Panc1 (cell line): ENCODE results near the gene GRIN3B. TPM values are rescaled to one million over a fixed set of nuclear protein-coding genes. Genes with fewer than 3 reads are reported as not detected.

ENCODE experiments used
- ATAC-seq: fragments of 200-7000 bp; cut with Tn5 transposase; 2 replicates; pipeline ENCODE4 v1.9.1; 2020; ENCODE audit warnings: mild to moderate bottlenecking, moderate library complexity
- BruUV-seq: library from RNA; stranded (reverse); fragments of 400-500 nt; replicated peaks from 2 replicates; lab custom pipeline; 2021; lab: Mats Ljungman, UMichigan
- CTCF ChIA-PET: fragments of 300-600 bp; sonication (Branson Sonifier 250); formaldehyde crosslinking; loops from one replicate; lab custom pipeline; 2022; ENCODE audit warnings: antibody characterized with exemption; lab: Charles Lee
- POLR2A ChIA-PET: fragments of 300-600 bp; sonication (Branson Sonifier 250); formaldehyde crosslinking; loops from one replicate; lab custom pipeline; 2022; ENCODE audit warnings: antibody characterized with exemption; lab: Charles Lee
- DNase-seq: peaks from one replicate; pipeline ENCODE4 v3.0.0-alpha.2; 2010; ENCODE audit warnings: low read depth, low spot score
- H3K27ac ChIP-seq: 2 replicates; pipeline ENCODE4 v1.5.1; 2011; ENCODE audit warnings: mild to moderate bottlenecking, low read length, inconsistent platforms
- H3K27me3 ChIP-seq: fragments of 200-500 bp; sonication (Bioruptor generic); 2 replicates; pipeline ENCODE4 v1.6.0; 2014; ENCODE audit warnings: low read length, inconsistent platforms; ENCODE audit not compliant: control insufficient read depth, insufficient read depth
- H3K36me3 ChIP-seq: fragments of 200-500 bp; sonication (Bioruptor generic); 2 replicates; pipeline ENCODE4 v1.5.1; 2014; ENCODE audit warnings: inconsistent platforms, mild to moderate bottlenecking, low read length, moderate library complexity; ENCODE audit not compliant: control insufficient read depth, insufficient read depth
- H3K4me1 ChIP-seq: 2 replicates; pipeline ENCODE4 v1.5.1; 2011; ENCODE audit warnings: inconsistent platforms, mild to moderate bottlenecking, low read length, moderate library complexity; ENCODE audit not compliant: control insufficient read depth, insufficient read depth
- H3K4me3 ChIP-seq, 2 experiments: 2 replicates each; pipeline ENCODE4 v1.5.1; 2011 to 2012; ENCODE audit warnings: low read depth in 2 of 2, low read length in 2 of 2, mild to moderate bottlenecking in 2 of 2, inconsistent platforms in 1 of 2, moderate library complexity in 1 of 2
- H3K9me3 ChIP-seq: fragments of 200-500 bp; sonication (Bioruptor generic); 2 replicates; pipeline ENCODE4 v1.5.1; 2014; ENCODE audit warnings: low read depth, mild to moderate bottlenecking, inconsistent platforms, low read length, moderate library complexity; ENCODE audit not compliant: control insufficient read depth, insufficient read depth
- CTCF ChIP-seq: fragments of 450-650 bp; IDR thresholded peaks from 2 replicates; pipeline ENCODE4 v1.5.1; 2017; ENCODE audit warnings: mild to moderate bottlenecking
- POLR2AphosphoS5 ChIP-seq: IDR thresholded peaks from 2 replicates; pipeline ENCODE4 v1.6.1; 2012; ENCODE audit warnings: mild to moderate bottlenecking, low read depth, low read length, moderate library complexity
- SIN3A ChIP-seq: IDR thresholded peaks from 2 replicates; pipeline ENCODE4 v1.6.1; 2012; ENCODE audit warnings: low read depth, mild to moderate bottlenecking, low read length, moderate library complexity, borderline replicate concordance; ENCODE audit not compliant: insufficient read depth
- TCF7L2 ChIP-seq: IDR thresholded peaks from 2 replicates; pipeline ENCODE4 v1.6.1; 2011; ENCODE audit warnings: mild to moderate bottlenecking, low read depth, low read length, inconsistent platforms
- in situ Hi-C: cut with HindIII; loops from 2 replicates; pipeline ENCODE4 v1.10.0; 2016; ENCODE audit warnings: low sequenced_read_pairs, low pct_unique_long_range_greater_than_20kb
- intact Hi-C: fragments of 100-400 bp; cut with micrococcal nuclease; formaldehyde crosslinking; loops from one replicate; pipeline ENCODE4 v1.10.0; 2022; ENCODE audit not compliant: unreplicated experiment
- total RNA-seq: library from RNA; stranded (reverse); gene quantifications from one replicate; pipeline ENCODE4 v1.2.1, GENCODE V29; 2021; ENCODE audit not compliant: unreplicated experiment
- TF ChIP-seq, protein P1 (sequence below), 2 experiments: IDR thresholded peaks; 2 replicates each; pipeline ENCODE4 v1.6.1; 2011 to 2012; ENCODE audit warnings: low read depth in 2 of 2, control low read depth in 1 of 2, low read length in 1 of 2, mild to moderate bottlenecking in 1 of 2, moderate library complexity in 1 of 2; ENCODE audit not compliant: insufficient read depth in 1 of 2

Gene GRIN3B
- total RNA-seq, 1 experiment from 2014 or later, result 4.6 TPM

DNA sequence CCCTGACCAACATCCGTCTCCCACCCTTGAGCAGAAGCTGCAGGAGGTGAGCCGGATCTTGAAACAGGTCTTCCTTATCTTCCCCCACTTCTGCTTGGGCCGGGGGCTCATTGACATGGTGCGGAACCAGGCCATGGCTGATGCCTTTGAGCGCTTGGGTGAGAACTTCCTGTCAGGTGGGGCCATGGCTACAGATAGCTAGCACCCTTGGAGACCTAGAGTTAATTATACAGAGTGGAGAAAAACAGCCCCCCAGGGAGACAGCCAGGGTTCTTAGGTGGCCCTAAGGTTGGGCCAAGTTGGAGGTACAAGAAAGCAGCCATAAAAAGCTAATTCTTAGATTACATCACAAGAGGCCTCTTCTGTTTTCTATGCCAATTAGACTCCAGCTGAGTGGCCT lies 57.9 kb downstream of the GRIN3B start:
- CTCF ChIA-PET, result no interaction called here

More for the DNA sequence above, 57.9 kb downstream of the GRIN3B start:
- H3K27me3 ChIP-seq, result no peaks in the 10 kb centered on the region
- DNase-seq (no peak), ATAC-seq (no peak)
- H3K36me3 ChIP-seq, result no peaks in the 10 kb centered on the region
- POLR2A ChIA-PET, result no interaction called here
- BruUV-seq, result no TSS peak
- H3K9me3 ChIP-seq, result no peaks in the 10 kb centered on the region
- no peaks in the 10 kb centered on the region for H3K4me1 ChIP-seq
- no peak overlapping the region for H3K4me3 ChIP-seq
- intact Hi-C loops, result no loop called here
- TF ChIP-seq SIN3A (no peak), TCF7L2 (no peak), POLR2AphosphoS5 (no peak), CTCF (no peak)
- TF ChIP-seq, protein P1, sequence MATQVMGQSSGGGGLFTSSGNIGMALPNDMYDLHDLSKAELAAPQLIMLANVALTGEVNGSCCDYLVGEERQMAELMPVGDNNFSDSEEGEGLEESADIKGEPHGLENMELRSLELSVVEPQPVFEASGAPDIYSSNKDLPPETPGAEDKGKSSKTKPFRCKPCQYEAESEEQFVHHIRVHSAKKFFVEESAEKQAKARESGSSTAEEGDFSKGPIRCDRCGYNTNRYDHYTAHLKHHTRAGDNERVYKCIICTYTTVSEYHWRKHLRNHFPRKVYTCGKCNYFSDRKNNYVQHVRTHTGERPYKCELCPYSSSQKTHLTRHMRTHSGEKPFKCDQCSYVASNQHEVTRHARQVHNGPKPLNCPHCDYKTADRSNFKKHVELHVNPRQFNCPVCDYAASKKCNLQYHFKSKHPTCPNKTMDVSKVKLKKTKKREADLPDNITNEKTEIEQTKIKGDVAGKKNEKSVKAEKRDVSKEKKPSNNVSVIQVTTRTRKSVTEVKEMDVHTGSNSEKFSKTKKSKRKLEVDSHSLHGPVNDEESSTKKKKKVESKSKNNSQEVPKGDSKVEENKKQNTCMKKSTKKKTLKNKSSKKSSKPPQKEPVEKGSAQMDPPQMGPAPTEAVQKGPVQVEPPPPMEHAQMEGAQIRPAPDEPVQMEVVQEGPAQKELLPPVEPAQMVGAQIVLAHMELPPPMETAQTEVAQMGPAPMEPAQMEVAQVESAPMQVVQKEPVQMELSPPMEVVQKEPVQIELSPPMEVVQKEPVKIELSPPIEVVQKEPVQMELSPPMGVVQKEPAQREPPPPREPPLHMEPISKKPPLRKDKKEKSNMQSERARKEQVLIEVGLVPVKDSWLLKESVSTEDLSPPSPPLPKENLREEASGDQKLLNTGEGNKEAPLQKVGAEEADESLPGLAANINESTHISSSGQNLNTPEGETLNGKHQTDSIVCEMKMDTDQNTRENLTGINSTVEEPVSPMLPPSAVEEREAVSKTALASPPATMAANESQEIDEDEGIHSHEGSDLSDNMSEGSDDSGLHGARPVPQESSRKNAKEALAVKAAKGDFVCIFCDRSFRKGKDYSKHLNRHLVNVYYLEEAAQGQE (IDR thresholded peaks at IDR 0.05; ENCODE audit: insufficient read depth in 1 of 2, low read depth in 2 of 2, low read length in 1 of 2), result no peak
- no peak overlapping the region for H3K27ac ChIP-seq
- in situ Hi-C loops, result no loop called here

Other genes starting within 250 kb of the GRIN3B start
- 5.8 TPM for gene MISP, start 249.3 kb upstream of the GRIN3B start, total RNA-seq
- 515 TPM for gene PTBP1, start 203.0 kb upstream of the GRIN3B start, total RNA-seq
- gene PLPPR3, start 178.5 kb upstream of the GRIN3B start, total RNA-seq, result 63.7 TPM
- 5.8 TPM for gene AZU1, start 172.6 kb upstream of the GRIN3B start, total RNA-seq
- gene PRTN3, start 159.4 kb upstream of the GRIN3B start, total RNA-seq, result 1.5 TPM
- gene ELANE, start 148.1 kb upstream of the GRIN3B start, total RNA-seq, result 0.57 TPM
- 9.9 TPM for gene CFD, start 140.8 kb upstream of the GRIN3B start, total RNA-seq
- 39.5 TPM for gene MED16, start 107.2 kb upstream of the GRIN3B start, total RNA-seq
- gene RNU6-9, start 106.9 kb upstream of the GRIN3B start, total RNA-seq, result not detected
- gene R3HDM4, start 87.2 kb upstream of the GRIN3B start, total RNA-seq, result 43.5 TPM
- gene KISS1R, start 83.1 kb upstream of the GRIN3B start, total RNA-seq, result 0.92 TPM
- gene ARID3A, start 74.4 kb upstream of the GRIN3B start, total RNA-seq, result 28.9 TPM
- gene WDR18, start 16.1 kb upstream of the GRIN3B start, total RNA-seq, result 44.0 TPM
- gene TMEM259, start 20.7 kb downstream of the GRIN3B start, total RNA-seq, result 193 TPM
- not detected for gene RNU6-2, start 21.1 kb downstream of the GRIN3B start, total RNA-seq
- 203 TPM for gene CNN2, start 26.2 kb downstream of the GRIN3B start, total RNA-seq
- gene ABCA7, start 39.7 kb downstream of the GRIN3B start, total RNA-seq, result 47.5 TPM
- gene ARHGAP45, start 66.7 kb downstream of the GRIN3B start, total RNA-seq, result 27.8 TPM
- 279 TPM for gene POLR2E, start 95.0 kb downstream of the GRIN3B start, total RNA-seq
- gene GPX4, start 103.6 kb downstream of the GRIN3B start, total RNA-seq, result 577 TPM
- gene SBNO2, start 173.8 kb downstream of the GRIN3B start, total RNA-seq, result 101 TPM
- gene STK11, start 205.4 kb downstream of the GRIN3B start, total RNA-seq, result 116 TPM
- 14.5 TPM for gene CBARP, start 237.6 kb downstream of the GRIN3B start, total RNA-seq
- gene ATP5F1D, start 241.3 kb downstream of the GRIN3B start, total RNA-seq, result 218 TPM
- gene MIDN, start 248.2 kb downstream of the GRIN3B start, total RNA-seq, result 118 TPM